Osteocyte (in vitro differentiated cells): ENCODE data around the gene DOK7. TPM values are rescaled to one million over a fixed set of nuclear protein-coding genes. Genes with fewer than 3 reads are reported as not detected.

ENCODE experiments used
- DNase-seq: peaks from one replicate; pipeline ENCODE4 v3.0.0; 2021; ENCODE audit warnings: mixed read lengths; ENCODE audit not compliant: unreplicated experiment; ENCODE audit errors: extremely low spot score
- H3K27ac Mint-ChIP-seq: one replicate; pipeline ENCODE4 v1.8.0; 2021; ENCODE audit warnings: mild to moderate bottlenecking, mixed read lengths; ENCODE audit not compliant: unreplicated experiment
- H3K27me3 Mint-ChIP-seq: one replicate; pipeline ENCODE4 v1.8.0; 2021; ENCODE audit warnings: mixed read lengths; ENCODE audit not compliant: unreplicated experiment
- H3K36me3 Mint-ChIP-seq: one replicate; pipeline ENCODE4 v1.8.0; 2021; ENCODE audit warnings: mixed read lengths; ENCODE audit not compliant: unreplicated experiment
- H3K4me1 Mint-ChIP-seq: one replicate; pipeline ENCODE4 v1.8.0; 2021; ENCODE audit warnings: mixed read lengths; ENCODE audit not compliant: unreplicated experiment
- H3K4me3 Mint-ChIP-seq: one replicate; pipeline ENCODE4 v1.8.0; 2021; ENCODE audit warnings: mild to moderate bottlenecking, moderate library complexity, mixed read lengths; ENCODE audit not compliant: unreplicated experiment
- H3K9me3 Mint-ChIP-seq: one replicate; pipeline ENCODE4 v1.8.0; 2021; ENCODE audit warnings: mixed read lengths; ENCODE audit not compliant: unreplicated experiment
- CTCF ChIP-seq: fragments of 200-600 bp; sonication (generic); IDR thresholded peaks from 2 replicates; pipeline ENCODE4 v1.5.0; 2021; ENCODE audit warnings: antibody characterized with exemption, mild to moderate bottlenecking, moderate library complexity
- total RNA-seq: library from RNA; stranded (reverse); gene quantifications from 2 replicates; pipeline ENCODE4 v1.2.1, GENCODE V29; 2021

Gene DOK7
- total RNA-seq, 1 donor from 2014 or later: not detected

- Mint-ChIP-seq H3K4me3 (no peak overlapping the region), H3K9me3 (no peaks in the 10 kb centered on the region), H3K36me3 (no peaks in the 10 kb centered on the region), H3K4me1 (no peaks in the 10 kb centered on the region), H3K27ac (no peak overlapping the region), H3K27me3 (peaks cover 3% of the 10 kb centered on the region)
- TF ChIP-seq CTCF: no peak
- DNase-seq: no peak
These were observed 7.4 kb downstream of the DOK7 start for GRCh38 chr4:3470244-3471097.

GRCh38 chr4:3471098-3471760, 8.1 kb downstream of the DOK7 start:
- no peak for TF ChIP-seq CTCF
- Mint-ChIP-seq H3K27me3 (peaks cover 3% of the 10 kb centered on the region), H3K27ac (no peak overlapping the region), H3K4me3 (no peak overlapping the region), H3K9me3 (no peaks in the 10 kb centered on the region), H3K36me3 (no peaks in the 10 kb centered on the region), H3K4me1 (no peaks in the 10 kb centered on the region)
- DNase-seq: no peak

- Mint-ChIP-seq H3K4me1 (no peaks in the 10 kb centered on the region), H3K4me3 (no peak overlapping the region), H3K36me3 (no peaks in the 10 kb centered on the region), H3K9me3 (no peaks in the 10 kb centered on the region), H3K27ac (no peak overlapping the region), H3K27me3 (peaks cover 3% of the 10 kb centered on the region)
- DNase-seq: no peak
- no peak for TF ChIP-seq CTCF
These were observed 8.8 kb downstream of the DOK7 start for GRCh38 chr4:3471886-3472285.

- TF ChIP-seq CTCF: no peak
- no peak for DNase-seq
These were observed 9.5 kb downstream of the DOK7 start for GRCh38 chr4:3472411-3473141.

More at GRCh38 chr4:3472411-3473141, 9.5 kb downstream of the DOK7 start:
- Mint-ChIP-seq H3K27ac (no peak overlapping the region), H3K9me3 (no peaks in the 10 kb centered on the region), H3K36me3 (no peaks in the 10 kb centered on the region), H3K27me3 (peaks cover 3% of the 10 kb centered on the region), H3K4me3 (no peak overlapping the region), H3K4me1 (no peaks in the 10 kb centered on the region)
